Renal cortex interstitium (tissue), 11 donors: ENCODE results near the gene NPPA. TPM values are rescaled to one million over a fixed set of nuclear protein-coding genes. Genes with fewer than 3 reads are reported as not detected.

Source experiments
- DNase-seq, 11 donors: peaks; one replicate each; pipeline ENCODE4 v3.0.0-alpha.2; 2013; ENCODE audit warnings: low read depth in 9 of 11, low spot score in 4 of 11; ENCODE audit errors: extremely low read depth in 1 of 11
- polyA plus RNA-seq, 3 donors: library from polyadenylated mRNA; unstranded; fragments of 120-200 nt; gene quantifications; one replicate each; pipeline ENCODE4 v1.2.1, GENCODE V29; 2013; ENCODE audit not compliant: insufficient read length in 3 of 3

Gene NPPA
- polyA plus RNA-seq, 3 donors = 0.33 to 0.85 (median 0.50) TPM

DNA sequence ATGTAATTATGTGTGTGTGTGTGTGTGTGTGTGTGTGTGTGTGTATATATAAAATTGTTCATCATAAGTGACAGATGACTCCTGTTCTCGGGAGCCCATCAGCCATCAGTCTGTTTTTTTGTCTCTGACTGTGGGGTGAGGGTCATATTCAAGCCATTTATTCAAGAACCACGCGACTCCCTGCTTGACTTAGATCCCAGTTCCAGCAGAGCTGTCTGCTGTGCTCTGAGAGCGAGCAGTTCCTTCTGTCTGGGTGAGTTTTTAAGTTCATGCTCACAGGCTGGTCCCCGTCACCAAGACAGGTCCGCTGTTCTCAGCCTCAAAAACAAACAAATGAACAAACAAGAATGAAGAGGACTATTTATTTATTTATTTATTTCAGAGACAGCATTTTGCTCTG, 29.5 kb upstream of the NPPA start:
- peak in 8 of 11 donors; percentile 51 to 85 (median 72) for DNase-seq

DNA sequence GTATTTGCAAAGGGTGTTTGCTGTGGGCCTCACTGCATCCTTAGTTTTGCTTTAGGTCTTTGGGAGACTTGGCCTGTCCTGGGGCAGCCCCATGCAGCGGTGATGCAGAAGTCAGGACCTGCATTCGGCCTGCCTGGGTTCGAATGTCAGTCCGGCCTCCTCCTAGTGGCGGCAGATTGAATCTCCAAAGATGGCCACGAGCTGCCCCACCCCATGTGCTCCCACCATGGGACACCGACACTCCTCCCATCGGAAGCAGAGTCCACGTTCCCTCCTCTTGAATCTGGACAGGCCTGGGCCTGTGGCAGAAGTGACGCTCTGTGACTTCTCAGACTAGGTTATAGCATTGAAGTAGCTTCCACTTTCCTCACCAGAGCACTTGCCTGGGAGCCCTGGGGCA, 27.5 kb upstream of the NPPA start:
- DNase-seq = no peak

DNA sequence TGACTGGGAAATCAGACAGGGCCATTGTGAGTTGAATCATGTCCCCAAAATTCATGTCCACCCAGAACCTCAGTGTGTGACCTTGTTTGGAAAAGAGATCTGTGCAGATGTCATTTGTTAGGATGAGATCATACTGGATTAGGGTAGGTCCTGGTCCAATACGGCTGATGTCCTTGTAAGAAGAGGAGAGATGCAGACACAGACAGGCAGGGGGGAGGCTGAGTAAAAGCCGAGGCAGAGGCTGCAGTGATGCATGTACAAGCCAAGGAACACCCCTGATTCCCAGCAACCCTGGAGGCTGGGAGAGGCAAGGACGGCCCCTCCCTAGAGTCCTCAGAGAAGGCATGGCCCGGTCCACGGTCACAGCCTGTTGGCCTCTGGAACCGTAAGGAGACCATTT, 27.0 kb upstream of the NPPA start:
- DNase-seq = no peak

DNA sequence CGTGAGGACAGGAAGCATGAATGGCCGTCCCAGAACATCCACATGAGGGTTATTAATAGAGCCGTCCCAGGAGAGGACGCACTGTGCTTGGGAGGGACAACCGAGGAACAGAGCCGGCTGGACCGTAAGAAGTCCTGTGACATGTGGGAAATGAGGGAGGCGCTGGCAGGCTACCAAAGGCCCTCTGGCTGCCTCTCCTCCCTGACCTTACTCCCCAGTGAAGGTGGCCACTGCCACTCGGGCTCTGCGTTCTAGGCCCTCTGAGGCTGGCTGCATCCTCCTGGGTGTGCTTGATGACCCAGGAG, 26.6 kb upstream of the NPPA start:
- no peak for DNase-seq

DNA sequence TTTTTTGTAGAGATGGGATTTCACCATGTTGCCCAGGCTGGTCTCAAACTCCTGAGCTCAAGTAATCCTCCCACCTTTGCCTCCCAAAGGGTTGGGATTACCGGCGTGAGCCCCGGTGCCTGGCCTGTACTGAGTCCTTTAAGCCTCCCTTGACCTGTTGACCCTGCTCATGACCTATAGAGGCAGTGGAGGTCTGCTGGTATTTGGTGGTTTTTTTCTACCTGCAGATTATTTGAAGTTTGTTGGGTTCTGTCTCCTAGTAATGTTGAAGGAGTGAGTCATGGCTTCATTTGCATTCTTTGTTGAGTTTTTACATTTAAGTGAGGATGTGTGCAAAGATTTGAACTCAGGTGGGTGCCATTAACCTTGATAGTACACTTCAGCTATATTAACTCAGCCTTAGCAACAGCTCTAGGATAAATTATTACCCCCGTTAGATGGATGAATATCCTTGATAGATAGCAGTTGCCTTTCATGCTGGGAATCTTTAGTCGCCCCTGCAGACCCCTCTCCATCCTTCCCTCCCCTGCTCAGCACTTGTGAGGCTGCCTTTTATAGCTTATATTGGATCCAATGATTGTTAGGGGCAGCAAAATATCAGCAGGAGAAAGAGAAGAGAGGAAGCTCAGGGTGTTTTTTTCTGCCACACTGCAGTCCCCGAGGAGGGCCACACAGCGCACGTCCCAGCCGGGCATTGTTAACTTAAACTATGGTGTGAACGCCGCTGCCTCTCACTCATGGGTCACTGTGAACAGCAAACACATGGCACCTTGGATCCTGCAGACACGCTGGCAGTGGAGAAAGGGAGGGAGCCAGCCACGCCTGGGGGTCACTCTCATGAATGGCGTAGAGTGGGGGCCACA, 26.0 kb upstream of the NPPA start:
- no peak for DNase-seq

DNA sequence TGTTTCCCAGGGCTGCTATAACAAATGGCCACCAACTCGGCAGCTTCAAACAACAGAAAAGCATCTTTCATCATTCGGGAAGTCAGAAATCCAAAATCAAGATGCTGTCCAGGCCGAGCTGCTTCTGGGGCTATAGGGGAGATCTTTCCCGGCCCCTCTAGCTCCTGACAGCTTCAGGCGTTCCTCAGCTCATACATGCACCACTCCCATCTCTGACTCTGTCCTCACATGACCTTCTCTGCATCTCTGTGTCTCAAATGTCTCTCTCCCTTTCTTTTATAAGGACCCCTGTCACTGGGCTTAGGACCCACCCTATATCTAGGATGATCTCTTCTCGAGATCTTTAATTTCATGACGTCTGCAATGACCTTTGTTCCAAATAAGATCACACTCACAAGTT, 25.0 kb upstream of the NPPA start:
- DNase-seq = no peak

DNA sequence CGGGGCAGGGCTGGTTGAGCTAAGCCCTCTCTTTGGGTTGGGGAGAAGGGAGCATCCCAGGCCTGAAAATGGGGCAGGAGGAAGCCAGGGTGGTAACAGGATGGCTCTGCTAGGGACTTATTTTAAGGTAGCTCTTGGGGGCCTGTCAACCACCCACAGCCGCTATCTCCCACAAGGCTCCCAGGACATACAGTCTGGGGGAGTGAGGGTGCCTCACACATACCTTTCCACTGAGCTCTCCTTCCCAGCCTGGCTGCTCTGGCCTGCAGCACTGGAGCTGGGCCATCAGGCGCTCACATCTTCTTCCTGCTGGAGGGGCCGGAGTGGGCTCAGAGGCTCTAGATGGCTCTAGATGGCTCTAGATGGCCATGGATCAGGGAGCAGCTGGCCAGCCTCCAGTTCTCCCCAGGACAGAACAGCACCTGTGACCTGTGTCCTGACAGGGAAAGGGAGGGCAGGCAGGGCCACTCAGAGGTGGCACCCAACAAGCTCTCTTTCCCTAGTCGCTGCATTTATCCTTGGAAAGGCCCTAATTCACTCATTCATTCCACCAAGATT, 22.1 kb upstream of the NPPA start:
- DNase-seq = no peak

DNA sequence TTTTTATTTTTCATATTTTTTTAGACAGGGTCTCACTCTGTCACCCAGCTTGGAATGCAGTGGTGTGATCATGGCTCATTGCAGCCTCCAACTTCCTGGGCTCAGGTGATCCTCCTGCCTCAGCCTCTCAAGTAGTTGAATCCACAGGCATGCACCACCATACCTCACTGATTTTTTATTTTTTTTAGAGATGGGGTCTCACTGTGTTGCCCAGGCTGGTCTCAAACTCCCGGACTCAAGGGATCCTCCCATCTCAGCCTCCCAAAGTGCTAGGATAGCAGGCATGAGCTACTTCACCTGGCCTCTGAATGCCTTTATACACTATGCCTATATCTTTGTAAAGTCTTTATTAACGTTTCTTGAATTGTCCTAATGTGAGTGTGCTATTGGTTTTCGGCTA, 21.5 kb upstream of the NPPA start:
- DNase-seq = no peak

DNA sequence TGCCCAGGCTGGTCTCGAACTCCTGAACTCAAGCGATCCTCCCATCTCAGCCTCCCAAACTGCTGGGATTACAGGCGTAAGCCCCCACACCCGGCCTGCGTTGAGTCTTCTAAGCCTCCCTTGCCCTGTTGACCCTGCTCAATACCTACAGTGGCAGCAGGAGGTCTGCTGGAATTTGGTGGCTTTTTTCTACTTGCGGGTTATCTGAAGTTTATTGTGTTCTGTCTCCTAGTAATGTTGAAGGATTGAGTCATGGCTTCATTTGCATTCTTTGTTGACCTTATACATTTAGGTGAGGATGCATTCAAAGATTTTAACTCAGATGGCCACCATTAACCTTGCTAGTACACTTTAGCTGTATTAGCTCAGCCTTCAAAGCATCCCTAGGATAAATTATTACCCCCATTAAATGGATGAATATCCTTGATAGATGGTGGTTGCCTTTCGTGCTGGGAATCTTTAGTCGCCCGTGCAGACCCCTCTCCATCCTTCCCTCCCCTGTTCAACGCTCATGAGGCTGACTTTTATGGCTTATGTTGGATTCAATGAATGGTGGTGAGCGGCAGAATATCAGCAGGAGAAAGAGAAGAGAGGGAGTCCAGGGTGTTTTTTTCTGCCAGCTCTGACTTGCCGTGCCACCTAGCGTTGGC, 20.9 kb upstream of the NPPA start:
- DNase-seq = peak in 1 of 11 donors; percentile 54

DNA sequence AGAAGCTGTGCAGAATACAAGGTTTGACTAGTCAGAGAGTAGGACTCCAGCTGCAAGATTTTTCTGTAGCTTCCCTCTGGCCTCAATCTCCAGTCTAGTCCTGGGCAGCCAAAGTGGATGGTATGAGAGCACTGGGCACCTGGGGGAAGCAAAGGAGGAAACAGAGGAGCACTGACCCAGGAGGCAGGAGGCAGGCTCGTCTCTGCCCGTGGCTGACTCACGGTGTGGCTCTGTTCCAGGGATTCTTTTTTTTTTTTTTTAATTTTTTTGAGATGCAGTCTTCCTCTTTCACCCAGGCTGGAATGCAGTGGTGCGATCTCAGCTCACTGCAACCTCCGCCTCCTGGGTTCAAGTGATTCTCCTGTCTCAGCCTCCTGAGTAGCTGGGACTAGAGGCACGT, 15.3 kb upstream of the NPPA start:
- no peak for DNase-seq

DNA sequence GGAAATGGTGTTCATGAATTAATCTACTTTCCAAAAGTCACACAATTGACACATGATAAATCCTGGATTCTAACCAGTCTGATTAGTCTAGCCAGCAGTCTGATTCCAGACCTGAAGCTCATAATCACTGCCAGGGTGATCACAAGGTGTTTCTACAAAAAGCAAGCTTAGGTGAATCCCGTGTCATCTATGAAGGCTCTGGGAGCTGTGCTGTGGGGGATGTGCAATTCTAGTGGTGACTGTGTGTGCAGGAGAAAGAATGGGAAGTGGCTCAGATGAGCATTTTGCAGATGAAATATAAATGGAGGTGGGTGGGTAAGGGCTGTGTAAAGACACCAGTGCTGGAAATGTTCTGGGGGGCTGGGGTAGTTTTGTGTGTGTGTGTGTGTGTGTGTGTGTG, 13.0 kb upstream of the NPPA start:
- DNase-seq = no peak

DNA sequence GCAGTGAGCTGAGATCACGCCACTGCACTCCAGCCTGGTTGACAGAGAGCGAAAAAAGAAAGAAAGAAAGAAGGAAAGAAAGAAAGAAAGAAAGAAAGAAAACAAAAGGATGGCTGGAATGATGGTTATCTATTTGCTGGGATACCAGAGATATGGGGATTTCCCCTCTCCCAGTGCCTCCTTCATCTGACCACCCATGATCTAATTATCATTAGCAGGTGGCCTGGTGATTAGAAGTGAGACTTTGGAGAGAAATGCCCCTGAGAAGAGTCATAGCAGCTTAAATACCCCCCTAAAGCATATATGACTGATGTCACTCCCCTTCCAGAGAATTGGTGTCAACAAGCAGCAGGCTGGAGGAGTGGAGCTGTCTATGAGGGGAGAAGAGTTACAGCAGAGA, 12.5 kb upstream of the NPPA start:
- no peak for DNase-seq

DNA sequence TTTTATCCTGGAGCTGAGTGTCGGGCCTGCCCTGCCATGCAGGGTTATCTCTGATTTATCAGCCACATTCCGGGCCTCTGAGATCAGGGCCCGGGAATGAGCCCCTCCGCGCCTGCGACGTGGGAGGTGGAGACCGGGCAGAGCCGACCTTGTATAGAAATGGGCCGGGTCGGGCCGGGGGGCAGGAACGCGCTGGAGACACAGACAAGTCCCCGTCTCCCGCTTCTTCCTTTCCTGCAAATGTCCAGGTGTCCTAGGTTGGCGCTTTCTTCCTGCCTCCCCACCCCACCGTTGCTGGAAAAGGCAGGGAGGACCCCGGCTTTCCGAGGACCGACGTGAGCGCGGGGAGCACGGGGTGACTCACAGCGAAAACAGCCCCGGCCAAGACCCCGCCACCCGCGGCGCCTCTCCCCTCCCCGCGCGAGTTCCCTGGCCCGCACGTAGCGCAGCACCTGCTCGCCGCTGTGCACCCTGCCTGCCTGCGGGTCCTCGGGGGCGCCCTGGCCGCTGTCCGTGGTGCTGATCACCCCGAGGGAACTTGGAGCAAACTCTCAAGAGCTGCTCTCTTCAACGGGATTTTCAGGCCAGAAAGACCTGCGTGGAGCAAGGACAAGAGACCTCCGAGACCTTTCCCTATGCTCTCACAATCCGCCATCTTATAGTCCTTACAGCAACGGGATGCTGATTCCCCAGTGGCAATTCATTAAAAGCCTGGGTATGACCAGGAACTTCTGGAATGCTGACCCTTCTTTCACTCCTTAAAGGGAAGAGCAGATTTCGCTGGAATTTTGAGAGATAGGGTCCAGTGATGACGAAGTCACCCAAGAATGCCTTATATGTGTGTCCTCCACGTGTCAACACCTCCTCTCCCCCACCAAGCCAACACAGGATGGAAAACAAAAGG, 11.6 kb upstream of the NPPA start:
- peak in 9 of 11 donors; percentile 58 to 78 (median 75) for DNase-seq

DNA sequence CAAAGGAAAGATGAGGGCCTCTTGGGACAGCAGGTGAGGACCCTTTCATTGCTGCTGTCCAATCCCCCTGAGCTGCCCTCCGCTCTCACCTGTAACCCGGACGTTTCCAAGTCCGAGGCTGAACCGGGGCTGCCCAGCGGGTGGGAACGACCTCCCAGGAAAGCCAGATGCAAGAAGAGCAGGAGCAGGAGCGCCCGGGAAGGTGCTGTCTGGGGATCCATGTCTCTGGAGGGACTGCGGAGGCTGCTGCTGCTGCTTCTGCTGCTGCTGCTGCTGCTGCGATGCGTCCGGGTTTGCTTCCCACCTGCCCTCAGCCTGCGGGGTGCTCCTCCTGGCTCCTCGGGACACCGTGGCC, 11.0 kb upstream of the NPPA start, which contains the start of gene NPPB:
NPPB (minus strand) TSS at position 333 of the 355 bp plus-strand sequence; CDS start at position 221, 112 bp downstream.
- no peak for DNase-seq

DNA sequence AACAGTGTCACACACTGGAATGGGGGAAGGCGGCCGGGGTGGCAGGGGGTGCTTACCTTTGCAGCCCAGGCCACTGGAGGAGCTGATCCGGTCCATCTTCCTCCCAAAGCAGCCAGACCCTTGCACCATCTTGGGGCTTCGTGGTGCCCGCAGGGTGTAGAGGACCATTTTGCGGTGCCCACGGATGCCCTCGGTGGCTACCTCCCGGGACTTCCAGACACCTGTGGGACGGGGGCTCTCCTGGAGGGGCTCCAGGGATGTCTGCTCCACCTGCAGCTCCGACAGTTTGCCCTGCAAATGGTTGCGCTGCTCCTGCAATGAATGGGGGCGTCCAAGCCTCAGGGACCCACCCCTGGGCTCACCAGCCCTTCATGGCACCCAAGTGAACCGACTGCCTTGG, 10.6 kb upstream of the NPPA start:
- no peak for DNase-seq

DNA sequence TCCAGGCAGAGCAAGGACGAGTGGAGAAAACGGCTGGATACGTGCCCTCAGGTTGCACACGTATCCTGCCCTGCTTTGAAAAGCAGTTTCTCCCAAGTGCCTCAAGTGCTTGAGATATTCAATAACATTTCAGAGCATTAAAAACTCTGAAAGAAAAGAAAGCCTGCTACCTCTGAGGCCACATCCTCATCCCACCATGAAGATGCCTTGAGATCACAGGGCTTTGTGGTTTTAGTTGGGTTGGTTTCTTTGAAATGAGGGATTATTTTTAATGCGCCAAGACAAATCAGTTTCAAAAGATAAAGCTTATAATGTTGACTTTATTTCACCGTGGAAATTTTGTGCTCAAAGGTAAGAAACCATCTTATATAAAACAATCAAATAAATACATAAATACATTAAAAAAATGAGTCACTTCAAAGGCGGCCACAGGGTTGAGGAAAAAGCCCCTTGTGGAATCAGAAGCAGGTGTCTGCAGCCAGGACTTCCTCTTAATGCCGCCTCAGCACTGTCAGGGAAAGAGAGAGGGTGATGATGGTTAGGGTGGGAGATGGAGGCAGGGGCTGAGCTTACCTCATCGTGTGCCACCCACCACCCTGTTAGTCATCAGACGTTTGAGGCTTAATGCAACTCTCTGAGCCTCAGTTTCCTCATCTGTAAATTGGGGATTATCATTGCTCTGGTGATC, 9.7 kb upstream of the NPPA start:
- no peak for DNase-seq

DNA sequence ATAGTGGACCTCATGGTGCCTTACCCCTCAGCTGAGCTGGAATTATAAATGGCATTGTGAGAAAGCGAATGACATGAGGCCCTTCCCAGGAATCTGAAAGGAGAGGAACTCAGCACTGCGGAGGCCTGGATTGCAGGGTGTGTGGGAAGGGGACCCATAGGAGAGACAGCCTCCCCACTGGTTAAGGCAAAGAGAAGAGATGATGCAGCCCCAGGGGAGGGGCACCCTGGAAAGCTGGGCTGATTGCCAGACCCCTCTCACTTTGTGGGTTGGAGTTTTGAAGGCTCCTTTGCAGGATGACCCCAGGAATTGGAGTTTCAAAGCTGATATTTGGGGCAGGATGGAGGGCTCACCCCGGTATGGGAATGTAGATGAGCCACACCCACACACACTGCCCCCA, 9.1 kb upstream of the NPPA start:
- no peak for DNase-seq

DNA sequence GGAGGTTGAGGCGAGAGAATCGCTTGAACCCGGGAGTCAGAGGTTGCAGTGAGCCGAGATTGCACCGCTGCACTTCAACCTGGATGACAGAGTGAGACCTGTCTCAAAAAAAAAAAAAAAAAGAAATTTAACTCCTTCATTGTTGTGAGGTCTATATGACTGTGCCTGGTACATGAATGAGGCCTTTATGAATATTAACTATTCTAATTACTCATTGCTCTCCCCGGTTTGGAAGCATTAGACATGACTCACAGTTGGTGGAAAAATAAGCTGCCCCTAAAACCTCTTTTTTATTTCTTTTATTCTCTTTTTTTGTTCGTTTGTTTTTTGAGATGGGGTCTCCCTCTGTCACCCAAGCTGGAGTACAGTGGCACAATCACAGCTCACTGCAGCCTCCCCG, 7.8 kb upstream of the NPPA start:
- DNase-seq = no peak

DNA sequence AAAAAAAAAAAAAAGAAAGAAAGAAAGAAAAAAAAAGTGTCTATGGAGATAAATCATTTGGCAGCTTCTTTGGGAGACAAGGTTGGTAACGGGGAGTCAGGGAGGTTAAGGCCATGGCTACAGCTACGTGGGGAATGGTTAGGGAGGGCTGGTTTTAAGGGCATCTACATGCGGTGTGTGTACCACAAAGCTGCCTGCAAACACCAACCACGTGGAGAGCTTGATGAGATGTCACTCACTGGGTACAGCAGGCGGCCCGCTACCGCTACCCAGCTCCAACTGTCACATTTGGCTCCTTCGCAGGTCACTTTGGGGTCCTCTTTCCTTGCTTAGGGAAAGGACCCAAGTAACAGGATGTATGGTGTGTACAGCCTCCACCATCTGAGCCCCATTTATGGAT, 6.9 kb upstream of the NPPA start:
- DNase-seq = no peak
